Epithelial cell of proximal tubule (primary cell): Measurements from ENCODE around the gene LCMT2. TPM values are rescaled to one million over a fixed set of nuclear protein-coding genes. Genes with fewer than 3 reads are reported as not detected.

ENCODE experiments used
- DNase-seq: peaks from one replicate; pipeline ENCODE4 v3.0.0-alpha.2; 2011; ENCODE audit warnings: low read depth
- H3K4me3 ChIP-seq: 2 replicates; pipeline ENCODE4 v1.5.1; 2011; ENCODE audit warnings: low read depth, mild to moderate bottlenecking, low read length
- CTCF ChIP-seq: conservative IDR thresholded peaks from 2 replicates; pipeline ENCODE4 v1.5.1; 2012; ENCODE audit warnings: low read depth, mild to moderate bottlenecking, low read length
- total RNA-seq: library from RNA; depleted of rRNA; stranded (reverse); fragments of >200 nt; gene quantifications from 2 replicates; pipeline ENCODE4 v1.2.3, GENCODE V29; 2015

The LCMT2 gene
- 3.1 and 7.6 TPM in 2 replicates for total RNA-seq

GRCh38 chr15:43329960-43330779, at the start of gene LCMT2:
TSS of gene LCMT2 (minus strand) at chr15:43330573. CDS start at chr15:43330489, 84 bp downstream.
- no peak for TF ChIP-seq CTCF
- peak within 1 kb of the TSS; percentile 78 for H3K4me3 ChIP-seq
- DNase-seq = peak; percentile 87

GRCh38 chr15:43378601-43379000, 48.2 kb upstream of the LCMT2 start:
- no peak for DNase-seq
- H3K4me3 ChIP-seq = no peak overlapping the region
- TF ChIP-seq CTCF = no peak

GRCh38 chr15:43376017-43376705, 45.8 kb upstream of the LCMT2 start:
- TF ChIP-seq CTCF = peak; percentile 85
- no peak overlapping the region for H3K4me3 ChIP-seq
- DNase-seq = no peak

- no peak for DNase-seq
- TF ChIP-seq CTCF = peak; percentile 52
- peak within 1 kb of the TSS; percentile 81 for H3K4me3 ChIP-seq
Measured at GRCh38 chr15:43370975-43371974, 40.9 kb upstream of the LCMT2 start, which contains the start of the genes TUBGCP4 and ZSCAN29. TSS of gene TUBGCP4 (plus strand) at chr15:43371101. CDS start at chr15:43371355, 254 bp downstream. TSS of gene ZSCAN29 (minus strand) at chr15:43371043. CDS start at chr15:43369913, 1,130 bp downstream.

- TF ChIP-seq CTCF = no peak
Measured at GRCh38 chr15:43370310-43370974, 40.1 kb upstream of the LCMT2 start.

More at GRCh38 chr15:43370310-43370974, 40.1 kb upstream of the LCMT2 start:
- peak overlapping the region; percentile 81 for H3K4me3 ChIP-seq
- DNase-seq = no peak
